Activated T-helper 2 cell treated with anti-CD3 and anti-CD28 coated beads, Interferon-gamma antibody, Interleukin-2, Interleukin-4, amounts not matched to agents 10 μg/mL and 5 μg/mL and 100 μg/mL, durations not matched to agents 14 hours and 24 hours and 36 hours (primary cell): ENCODE measurements around the gene PCNX4. TPM values are rescaled to one million over a fixed set of nuclear protein-coding genes. Genes with fewer than 3 reads are reported as not detected.

Experiments
- DNase-seq: peaks from one replicate; pipeline ENCODE4 v3.0.0; 2021; ENCODE audit warnings: low spot score
- H3K27ac Mint-ChIP-seq: one replicate; pipeline ENCODE4 v1.8.0; 2021; ENCODE audit warnings: mixed read lengths
- H3K27me3 Mint-ChIP-seq: one replicate; pipeline ENCODE4 v1.8.0; 2021; ENCODE audit warnings: low read depth, mixed read lengths
- H3K36me3 Mint-ChIP-seq: one replicate; pipeline ENCODE4 v1.8.0; 2021; ENCODE audit warnings: low read depth, mixed read lengths
- H3K4me1 Mint-ChIP-seq: one replicate; pipeline ENCODE4 v1.8.0; 2021; ENCODE audit warnings: low read depth, mixed read lengths
- H3K4me3 Mint-ChIP-seq: one replicate; pipeline ENCODE4 v1.8.0; 2021; ENCODE audit warnings: low read depth, mild to moderate bottlenecking, moderate library complexity, mixed read lengths
- H3K9me3 Mint-ChIP-seq: one replicate; pipeline ENCODE4 v1.8.0; 2021; ENCODE audit warnings: mixed read lengths
- intact Hi-C: fragments of 100-400 bp; cut with micrococcal nuclease; formaldehyde crosslinking; loops from one replicate; pipeline ENCODE4 v1.15.1; 2023
- total RNA-seq: library from RNA; stranded (reverse); gene quantifications from 2 replicates; pipeline ENCODE4 v1.2.3, GENCODE V29; 2022

PCNX4 gene
- total RNA-seq, 1 donor from 2014 or later, result 38.8 TPM

DNA sequence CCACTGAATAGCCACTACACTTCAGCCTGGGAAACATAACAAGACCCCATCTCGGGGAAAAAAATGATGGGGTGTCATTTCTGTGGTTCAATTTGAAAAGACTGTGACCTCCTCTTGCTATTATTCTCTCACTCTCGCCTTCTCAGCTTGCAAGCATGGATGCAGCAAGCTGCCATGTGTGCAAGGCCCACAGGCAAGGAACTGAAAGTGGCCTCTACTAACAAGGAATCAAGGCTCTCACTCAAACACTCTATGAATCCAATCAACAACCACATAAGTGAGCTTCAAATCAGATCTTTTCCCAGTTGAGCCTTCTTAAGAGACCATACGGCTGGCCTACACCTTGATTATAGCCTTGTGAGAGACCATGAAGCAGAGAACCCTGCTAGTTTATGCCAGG, 91.4 kb downstream of the PCNX4 start:
- Mint-ChIP-seq H3K4me1 (peaks cover 14% of the 10 kb centered on the region), H3K27me3 (peaks cover 2% of the 10 kb centered on the region), H3K9me3 (peaks cover 6% of the 10 kb centered on the region), H3K36me3 (no peaks in the 10 kb centered on the region), H3K4me3 (no peak overlapping the region), H3K27ac (no peak overlapping the region)
- no peak for DNase-seq
- intact Hi-C loops, result loop anchor here (5.0 to 10.0 kb wide), 3 partner anchors 64 to 678 kb away; partner anchors contain the start of gene PPM1A

DNA sequence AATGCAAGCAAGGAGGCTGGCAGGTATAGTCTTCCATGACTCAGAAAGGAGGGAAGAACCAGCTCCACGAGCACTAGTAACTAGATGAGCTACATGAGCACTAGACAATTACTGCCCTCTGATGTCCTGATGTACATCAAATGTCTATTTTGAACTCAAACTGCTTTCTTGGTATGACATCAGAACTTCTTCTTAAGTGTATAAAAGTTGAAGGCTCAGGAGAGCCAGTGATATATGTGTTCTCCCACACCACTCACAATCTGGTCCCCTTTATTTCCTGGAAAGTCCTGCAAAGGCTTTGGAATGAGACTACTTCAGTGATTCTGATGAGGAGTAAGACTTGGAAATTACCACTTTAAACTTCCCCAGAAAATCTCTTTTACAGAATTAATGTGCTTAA, 92.0 kb downstream of the PCNX4 start:
- Mint-ChIP-seq H3K4me1 (peaks cover 14% of the 10 kb centered on the region), H3K27ac (peak overlapping the region; percentile 66), H3K27me3 (peaks cover 2% of the 10 kb centered on the region), H3K36me3 (no peaks in the 10 kb centered on the region), H3K9me3 (peaks cover 6% of the 10 kb centered on the region), H3K4me3 (peak overlapping the region; percentile 63)
- DNase-seq, result no peak
- intact Hi-C loops, result loop anchor here (1.0 to 10.0 kb wide), 7 partner anchors 18 to 679 kb away; partner anchors contain the start of genes DHRS7, PCNX4 and PPM1A

- no peak for DNase-seq
- H3K27me3 Mint-ChIP-seq, result peaks cover 2% of the 10 kb centered on the region
- H3K27ac Mint-ChIP-seq, result peak overlapping the region; percentile 66
- H3K36me3 Mint-ChIP-seq, result no peaks in the 10 kb centered on the region
- peaks cover 6% of the 10 kb centered on the region for H3K9me3 Mint-ChIP-seq
- H3K4me3 Mint-ChIP-seq, result peak overlapping the region; percentile 63
- intact Hi-C loops, result loop anchor here (1.0 to 10.0 kb wide), 7 partner anchors 19 to 680 kb away; partner anchors contain the start of genes DHRS7, PCNX4 and PPM1A
- peaks cover 14% of the 10 kb centered on the region for H3K4me1 Mint-ChIP-seq
These were observed 92.6 kb downstream of the PCNX4 start for GRCh38 chr14:60184146-60184904.

- intact Hi-C loops, result loop anchor here (1.0 to 10.0 kb wide), 7 partner anchors 20 to 680 kb away; partner anchors contain the start of genes DHRS7, PCNX4 and PPM1A
- H3K4me1 Mint-ChIP-seq, result peaks cover 16% of the 10 kb centered on the region
- peaks cover 2% of the 10 kb centered on the region for H3K27me3 Mint-ChIP-seq
- DNase-seq, result no peak
- H3K4me3 Mint-ChIP-seq, result no peak overlapping the region
- no peaks in the 10 kb centered on the region for H3K36me3 Mint-ChIP-seq
- H3K27ac Mint-ChIP-seq, result no peak overlapping the region
- peaks cover 6% of the 10 kb centered on the region for H3K9me3 Mint-ChIP-seq
These were observed 93.3 kb downstream of the PCNX4 start for GRCh38 chr14:60184905-60185555.

DNA sequence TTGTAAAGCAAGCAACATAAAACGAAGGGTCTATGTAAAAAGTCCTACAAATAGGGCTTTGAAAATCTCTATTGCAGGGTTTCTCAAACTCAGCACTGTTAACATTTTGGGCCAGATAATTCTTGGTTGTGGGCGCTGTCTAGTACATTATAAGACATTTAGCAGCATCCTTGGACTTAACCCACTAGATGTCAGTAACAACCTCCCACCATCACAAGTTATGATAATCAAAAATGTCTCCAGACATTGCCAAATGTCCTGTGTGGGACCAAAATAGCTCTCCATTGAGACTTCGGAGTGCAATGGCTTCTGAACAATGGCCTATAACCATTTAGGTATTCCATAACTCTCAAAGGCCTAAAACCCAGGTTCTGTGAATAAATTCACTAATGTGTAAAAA, 96.4 kb downstream of the PCNX4 start:
- no peaks in the 10 kb centered on the region for H3K36me3 Mint-ChIP-seq
- H3K27ac Mint-ChIP-seq, result no peak overlapping the region
- no peaks in the 10 kb centered on the region for H3K9me3 Mint-ChIP-seq
- intact Hi-C loops, result loop anchor here (10.0 kb wide), 1 partner anchor 683 kb away; no protein-coding TSS in a partner anchor
- no peak overlapping the region for H3K4me3 Mint-ChIP-seq
- DNase-seq, result no peak
- H3K27me3 Mint-ChIP-seq, result peaks cover 5% of the 10 kb centered on the region
- H3K4me1 Mint-ChIP-seq, result peaks cover 15% of the 10 kb centered on the region

GRCh38 chr14:60188696-60189095, 97.0 kb downstream of the PCNX4 start:
- Mint-ChIP-seq H3K4me1 (peaks cover 10% of the 10 kb centered on the region), H3K27me3 (peaks cover 8% of the 10 kb centered on the region), H3K9me3 (no peaks in the 10 kb centered on the region), H3K27ac (no peak overlapping the region), H3K36me3 (no peaks in the 10 kb centered on the region), H3K4me3 (no peak overlapping the region)
- no peak for DNase-seq
- intact Hi-C loops, result loop anchor here (10.0 kb wide), 1 partner anchor 684 kb away; no protein-coding TSS in a partner anchor

DNA sequence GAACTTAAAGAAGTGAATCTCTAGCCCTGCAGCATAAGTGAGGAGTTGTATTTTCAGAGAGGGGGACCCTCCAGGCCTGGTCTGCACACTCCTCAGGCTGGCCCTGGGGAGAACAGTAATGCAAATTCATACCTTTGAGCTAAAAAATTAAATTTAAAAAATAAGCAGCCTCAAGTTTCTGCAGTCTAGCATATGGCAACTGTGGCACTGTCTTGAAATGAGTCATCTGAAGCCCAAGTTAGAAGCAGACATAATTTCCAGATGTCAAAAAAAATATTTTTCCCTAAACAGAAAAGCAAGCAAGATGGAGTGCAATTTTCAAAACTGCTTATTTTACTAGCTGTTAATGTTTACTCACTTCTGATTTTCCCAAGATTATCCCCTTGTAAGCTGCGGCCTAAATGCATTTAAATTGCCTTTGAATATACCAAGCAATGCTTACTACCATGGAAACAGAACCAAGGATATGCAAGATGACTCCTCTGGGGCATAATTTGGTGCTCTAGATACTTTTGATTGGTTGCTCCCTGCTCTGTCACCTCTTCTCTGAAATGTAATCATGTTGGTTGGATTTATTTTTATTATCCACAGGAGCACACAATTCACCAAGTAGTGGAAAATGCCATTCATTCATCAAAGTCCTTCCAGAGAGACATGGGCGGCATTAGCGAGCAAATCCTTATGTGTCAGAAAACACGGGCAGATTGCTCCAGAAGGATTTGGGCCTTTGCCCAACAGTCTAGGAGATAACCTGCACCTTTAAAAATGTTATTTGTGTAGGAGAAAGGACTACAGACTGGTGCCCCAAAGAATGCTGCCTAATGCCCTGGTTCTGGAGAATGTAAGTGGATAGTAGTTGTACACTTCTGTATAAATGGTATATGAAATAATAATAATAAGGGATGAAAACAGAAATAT, 98.5 kb downstream of the PCNX4 start:
- intact Hi-C loops, result loop anchor here (10.0 kb wide), 1 partner anchor 685 kb away; no protein-coding TSS in a partner anchor
- H3K36me3 Mint-ChIP-seq, result no peaks in the 10 kb centered on the region
- no peaks in the 10 kb centered on the region for H3K9me3 Mint-ChIP-seq
- H3K27me3 Mint-ChIP-seq, result peaks cover 8% of the 10 kb centered on the region
- H3K4me3 Mint-ChIP-seq, result no peak overlapping the region
- H3K27ac Mint-ChIP-seq, result no peak overlapping the region
- H3K4me1 Mint-ChIP-seq, result peaks cover 3% of the 10 kb centered on the region
- no peak for DNase-seq

DNA sequence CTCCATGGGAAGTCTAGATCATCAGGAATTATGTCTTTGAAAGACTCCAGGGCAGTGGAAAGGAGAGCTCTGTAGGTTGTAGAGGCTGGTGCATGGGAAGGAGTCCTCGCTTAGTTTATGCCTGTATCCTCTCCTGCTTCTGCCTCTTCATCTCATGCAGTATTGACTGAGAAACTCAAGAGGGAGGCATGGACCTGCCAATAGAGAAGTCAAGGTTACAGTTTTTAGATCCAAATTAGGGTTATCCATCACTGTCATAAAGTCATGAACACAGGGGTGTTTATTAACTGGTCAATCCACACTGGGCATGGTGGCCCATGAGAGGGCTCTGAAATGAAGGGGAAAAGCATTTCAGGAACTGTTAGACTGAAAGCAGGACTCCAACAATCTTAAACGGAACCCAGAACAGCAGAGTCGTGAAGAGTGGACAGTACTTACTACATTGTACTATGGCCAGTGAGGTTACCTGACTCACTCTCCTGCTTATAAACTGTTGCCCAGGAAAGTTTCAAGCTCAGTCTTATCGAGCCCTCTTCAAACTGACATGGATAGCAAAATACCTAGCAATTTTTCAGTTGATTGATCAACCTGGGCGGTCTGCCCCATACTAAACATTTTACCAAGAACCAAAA, 103.6 kb downstream of the PCNX4 start:
- H3K4me3 Mint-ChIP-seq, result no peak overlapping the region
- H3K4me1 Mint-ChIP-seq, result peaks cover 16% of the 10 kb centered on the region
- H3K36me3 Mint-ChIP-seq, result peaks cover 3% of the 10 kb centered on the region
- no peak for DNase-seq
- peaks cover 5% of the 10 kb centered on the region for H3K27me3 Mint-ChIP-seq
- intact Hi-C loops, result loop anchor here (5.0 kb wide), 1 partner anchor 367 kb away; no protein-coding TSS in a partner anchor
- no peak overlapping the region for H3K27ac Mint-ChIP-seq
- peaks cover 17% of the 10 kb centered on the region for H3K9me3 Mint-ChIP-seq

DNA sequence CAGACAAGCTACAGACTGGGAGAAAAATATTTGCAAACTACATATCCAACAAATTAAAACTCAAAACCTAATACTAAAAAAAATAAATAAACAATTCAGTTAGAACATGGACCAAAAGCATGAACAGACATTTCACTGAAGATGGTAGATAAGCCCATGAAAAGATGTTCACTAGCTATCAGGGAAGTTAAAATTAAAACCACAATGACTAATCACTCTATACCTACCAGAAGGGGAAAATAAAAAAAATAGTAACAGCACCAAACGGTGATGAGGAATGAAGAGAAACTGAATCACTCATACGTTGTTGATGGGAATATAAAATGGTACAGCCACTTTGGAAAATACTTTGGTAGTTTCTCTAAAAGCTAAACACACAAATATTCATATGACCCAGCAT, 104.6 kb downstream of the PCNX4 start:
- Mint-ChIP-seq H3K27me3 (peaks cover 5% of the 10 kb centered on the region), H3K4me3 (no peak overlapping the region), H3K9me3 (peaks cover 17% of the 10 kb centered on the region), H3K27ac (peak overlapping the region; percentile 54), H3K4me1 (peaks cover 16% of the 10 kb centered on the region), H3K36me3 (peaks cover 3% of the 10 kb centered on the region)
- DNase-seq, result no peak
- intact Hi-C loops, result loop anchor here (5.0 kb wide), 1 partner anchor 366 kb away; no protein-coding TSS in a partner anchor

DNA sequence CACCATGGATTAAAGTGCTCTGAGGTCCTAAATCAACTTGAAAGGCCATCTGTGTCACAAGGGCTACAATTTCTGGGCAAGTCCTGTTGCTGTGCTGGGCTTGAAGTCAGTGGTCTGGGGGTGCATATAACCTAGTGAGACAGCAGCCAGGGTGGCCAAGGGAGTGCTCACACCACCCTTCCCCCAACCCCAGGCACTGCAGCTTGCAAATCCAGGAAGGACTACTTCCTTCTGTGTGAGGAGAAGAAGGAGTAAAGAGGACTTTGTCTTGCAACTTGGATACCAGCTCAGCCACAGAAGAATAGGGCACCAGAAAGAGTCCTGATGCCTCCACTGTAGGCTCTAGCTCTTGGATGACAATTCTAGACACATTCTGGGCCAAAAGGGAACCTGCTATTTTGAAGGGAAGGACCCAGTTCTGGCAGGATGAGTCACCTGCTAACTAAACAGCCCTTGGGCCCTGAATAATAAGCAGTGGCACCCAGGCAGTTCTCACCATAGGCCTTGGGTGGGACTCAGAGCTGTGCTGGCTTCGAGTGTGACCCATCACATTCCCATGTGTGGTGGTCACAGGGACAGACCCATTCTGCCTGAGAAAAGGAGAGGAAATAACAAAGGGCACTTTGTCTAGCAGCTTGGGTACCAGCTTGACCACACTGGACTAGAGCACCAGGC, 106.0 kb downstream of the PCNX4 start:
- no peak overlapping the region for H3K4me3 Mint-ChIP-seq
- peaks cover 3% of the 10 kb centered on the region for H3K36me3 Mint-ChIP-seq
- no peak overlapping the region for H3K27ac Mint-ChIP-seq
- H3K9me3 Mint-ChIP-seq, result peaks cover 17% of the 10 kb centered on the region
- H3K4me1 Mint-ChIP-seq, result peaks cover 16% of the 10 kb centered on the region
- H3K27me3 Mint-ChIP-seq, result peaks cover 5% of the 10 kb centered on the region
- DNase-seq, result no peak
- intact Hi-C loops, result loop anchor here (5.0 kb wide), 1 partner anchor 365 kb away; no protein-coding TSS in a partner anchor

GRCh38 chr14:60199321-60199720, 107.6 kb downstream of the PCNX4 start:
- Mint-ChIP-seq H3K4me1 (peaks cover 18% of the 10 kb centered on the region), H3K36me3 (peaks cover 3% of the 10 kb centered on the region), H3K9me3 (peaks cover 17% of the 10 kb centered on the region), H3K27ac (no peak overlapping the region), H3K27me3 (peaks cover 4% of the 10 kb centered on the region), H3K4me3 (no peak overlapping the region)
- DNase-seq, result no peak
- intact Hi-C loops, result loop anchor here (5.0 kb wide), 1 partner anchor 363 kb away; no protein-coding TSS in a partner anchor
